HL-60 (cell line): ENCODE results near the gene MYO9B.
A peak's percentile ranks its signal among the peaks of the same experiment; 100 is the strongest.

Source experiments
- DNase-seq, 2 experiments: peaks; one replicate each; pipeline ENCODE4 v3.0.0-alpha.2; 2010 to 2020; ENCODE audit warnings: low read depth in 1 of 2, low spot score in 1 of 2
- H3K27ac ChIP-seq: fragments of 250-450 bp; sonication (Bioruptor Pico); replicated peaks from 2 replicates; pipeline ENCODE4 v1.5.1; 2020; ENCODE audit warnings: mild to moderate bottlenecking, moderate library complexity
- H3K27me3 ChIP-seq: fragments of 250-450 bp; sonication (Bioruptor Pico); 2 replicates; pipeline ENCODE4 v1.5.1; 2021; ENCODE audit warnings: mild to moderate bottlenecking, moderate library complexity; ENCODE audit not compliant: insufficient read depth, poor library complexity, severe bottlenecking
- H3K4me3 ChIP-seq: replicated peaks from 2 replicates; pipeline ENCODE4 v1.5.1; 2011; ENCODE audit warnings: mild to moderate bottlenecking, control low read depth, low read length; ENCODE audit not compliant: insufficient read depth
- GABPA ChIP-seq: IDR thresholded peaks from 2 replicates; pipeline ENCODE4 v1.6.1; 2012; ENCODE audit warnings: low read depth
- POLR2AphosphoS5 ChIP-seq: IDR thresholded peaks from 2 replicates; pipeline ENCODE4 v1.6.1; 2012; ENCODE audit warnings: low read depth
- SPI1 ChIP-seq: IDR thresholded peaks from 2 replicates; pipeline ENCODE4 v1.6.1; 2012; ENCODE audit warnings: low read depth, mild to moderate bottlenecking, borderline replicate concordance
- TF ChIP-seq, protein P1 (sequence below): IDR thresholded peaks from one replicate; pipeline ENCODE4 v1.5.1; 2011; ENCODE audit warnings: low read length, control low read depth, inconsistent platforms; ENCODE audit not compliant: insufficient read depth
- TF ChIP-seq, protein P2 (sequence below): IDR thresholded peaks from 2 replicates; pipeline ENCODE4 v1.6.1; 2012; ENCODE audit warnings: low read depth; ENCODE audit not compliant: insufficient replicate concordance

The MYO9B gene

DNA sequence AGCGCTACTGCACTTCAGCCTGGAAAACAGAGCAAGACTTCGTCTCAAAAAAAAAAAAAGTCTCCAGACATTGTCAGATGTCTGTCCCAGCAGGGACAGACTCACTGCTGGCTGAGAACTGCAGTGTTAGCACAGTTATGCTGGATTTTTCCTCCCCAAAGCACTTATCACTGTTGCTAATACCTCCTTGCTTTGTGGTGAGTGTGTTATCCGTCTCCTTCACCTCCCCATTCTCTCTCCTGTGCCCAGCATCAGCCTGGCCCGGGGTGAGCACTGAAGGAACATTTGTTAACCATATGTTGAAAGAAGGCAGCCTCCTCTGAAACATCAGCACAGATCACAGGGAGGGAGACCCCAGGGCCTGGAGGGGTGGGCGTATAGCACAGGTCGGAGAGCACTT lies 11.3 kb downstream of the MYO9B start:
- Histone ChIP-seq H3K4me3 (no peak overlapping the region), H3K27ac (no peak overlapping the region), H3K27me3 (no peaks in the 10 kb centered on the region)
- TF ChIP-seq SPI1 = no peak
- DNase-seq = no peak

GRCh38 chr19:17088552-17088951 lies 13.0 kb downstream of the MYO9B start:
- TF ChIP-seq, protein P1, sequence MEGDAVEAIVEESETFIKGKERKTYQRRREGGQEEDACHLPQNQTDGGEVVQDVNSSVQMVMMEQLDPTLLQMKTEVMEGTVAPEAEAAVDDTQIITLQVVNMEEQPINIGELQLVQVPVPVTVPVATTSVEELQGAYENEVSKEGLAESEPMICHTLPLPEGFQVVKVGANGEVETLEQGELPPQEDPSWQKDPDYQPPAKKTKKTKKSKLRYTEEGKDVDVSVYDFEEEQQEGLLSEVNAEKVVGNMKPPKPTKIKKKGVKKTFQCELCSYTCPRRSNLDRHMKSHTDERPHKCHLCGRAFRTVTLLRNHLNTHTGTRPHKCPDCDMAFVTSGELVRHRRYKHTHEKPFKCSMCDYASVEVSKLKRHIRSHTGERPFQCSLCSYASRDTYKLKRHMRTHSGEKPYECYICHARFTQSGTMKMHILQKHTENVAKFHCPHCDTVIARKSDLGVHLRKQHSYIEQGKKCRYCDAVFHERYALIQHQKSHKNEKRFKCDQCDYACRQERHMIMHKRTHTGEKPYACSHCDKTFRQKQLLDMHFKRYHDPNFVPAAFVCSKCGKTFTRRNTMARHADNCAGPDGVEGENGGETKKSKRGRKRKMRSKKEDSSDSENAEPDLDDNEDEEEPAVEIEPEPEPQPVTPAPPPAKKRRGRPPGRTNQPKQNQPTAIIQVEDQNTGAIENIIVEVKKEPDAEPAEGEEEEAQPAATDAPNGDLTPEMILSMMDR = no peak
- TF ChIP-seq POLR2AphosphoS5 (no peak), SPI1 (no peak), GABPA (no peak)
- TF ChIP-seq, protein P2, sequence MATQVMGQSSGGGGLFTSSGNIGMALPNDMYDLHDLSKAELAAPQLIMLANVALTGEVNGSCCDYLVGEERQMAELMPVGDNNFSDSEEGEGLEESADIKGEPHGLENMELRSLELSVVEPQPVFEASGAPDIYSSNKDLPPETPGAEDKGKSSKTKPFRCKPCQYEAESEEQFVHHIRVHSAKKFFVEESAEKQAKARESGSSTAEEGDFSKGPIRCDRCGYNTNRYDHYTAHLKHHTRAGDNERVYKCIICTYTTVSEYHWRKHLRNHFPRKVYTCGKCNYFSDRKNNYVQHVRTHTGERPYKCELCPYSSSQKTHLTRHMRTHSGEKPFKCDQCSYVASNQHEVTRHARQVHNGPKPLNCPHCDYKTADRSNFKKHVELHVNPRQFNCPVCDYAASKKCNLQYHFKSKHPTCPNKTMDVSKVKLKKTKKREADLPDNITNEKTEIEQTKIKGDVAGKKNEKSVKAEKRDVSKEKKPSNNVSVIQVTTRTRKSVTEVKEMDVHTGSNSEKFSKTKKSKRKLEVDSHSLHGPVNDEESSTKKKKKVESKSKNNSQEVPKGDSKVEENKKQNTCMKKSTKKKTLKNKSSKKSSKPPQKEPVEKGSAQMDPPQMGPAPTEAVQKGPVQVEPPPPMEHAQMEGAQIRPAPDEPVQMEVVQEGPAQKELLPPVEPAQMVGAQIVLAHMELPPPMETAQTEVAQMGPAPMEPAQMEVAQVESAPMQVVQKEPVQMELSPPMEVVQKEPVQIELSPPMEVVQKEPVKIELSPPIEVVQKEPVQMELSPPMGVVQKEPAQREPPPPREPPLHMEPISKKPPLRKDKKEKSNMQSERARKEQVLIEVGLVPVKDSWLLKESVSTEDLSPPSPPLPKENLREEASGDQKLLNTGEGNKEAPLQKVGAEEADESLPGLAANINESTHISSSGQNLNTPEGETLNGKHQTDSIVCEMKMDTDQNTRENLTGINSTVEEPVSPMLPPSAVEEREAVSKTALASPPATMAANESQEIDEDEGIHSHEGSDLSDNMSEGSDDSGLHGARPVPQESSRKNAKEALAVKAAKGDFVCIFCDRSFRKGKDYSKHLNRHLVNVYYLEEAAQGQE = no peak
- DNase-seq = no peak
- H3K27ac ChIP-seq = no peak overlapping the region
- no peak overlapping the region for H3K4me3 ChIP-seq
- H3K27me3 ChIP-seq = no peaks in the 10 kb centered on the region

DNA sequence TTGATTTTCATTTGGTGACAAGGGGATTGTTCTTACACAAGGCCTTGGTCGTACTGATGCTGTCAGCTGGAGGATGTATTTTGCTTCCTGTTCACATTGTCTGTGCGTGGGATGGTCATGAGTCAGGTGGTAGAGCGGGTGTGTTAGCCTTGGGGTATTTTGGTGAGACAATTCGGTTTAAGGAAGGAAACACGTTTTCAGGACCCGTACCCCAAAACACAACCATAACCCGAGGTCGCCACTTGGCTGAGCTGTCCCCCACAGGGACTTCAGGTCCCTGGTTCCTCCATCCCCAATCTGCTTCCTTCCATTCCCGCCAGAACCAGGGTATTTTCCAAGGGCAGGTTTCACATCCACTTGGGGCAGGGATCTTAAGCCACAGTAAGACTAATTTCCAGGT lies 15.0 kb downstream of the MYO9B start:
- H3K27me3 ChIP-seq = no peaks in the 10 kb centered on the region
- TF ChIP-seq, protein P1 = no peak
- no peak for TF ChIP-seq SPI1
- TF ChIP-seq POLR2AphosphoS5 = peak; percentile 74; the same call in 1 of the 2 replicates
- no peak for TF ChIP-seq GABPA
- TF ChIP-seq, protein P2 = no peak
- DNase-seq = peak in 1 of 2 experiments; percentile 65
- no peak overlapping the region for H3K4me3 ChIP-seq
- peak overlapping the region; percentile 69 for H3K27ac ChIP-seq

DNA sequence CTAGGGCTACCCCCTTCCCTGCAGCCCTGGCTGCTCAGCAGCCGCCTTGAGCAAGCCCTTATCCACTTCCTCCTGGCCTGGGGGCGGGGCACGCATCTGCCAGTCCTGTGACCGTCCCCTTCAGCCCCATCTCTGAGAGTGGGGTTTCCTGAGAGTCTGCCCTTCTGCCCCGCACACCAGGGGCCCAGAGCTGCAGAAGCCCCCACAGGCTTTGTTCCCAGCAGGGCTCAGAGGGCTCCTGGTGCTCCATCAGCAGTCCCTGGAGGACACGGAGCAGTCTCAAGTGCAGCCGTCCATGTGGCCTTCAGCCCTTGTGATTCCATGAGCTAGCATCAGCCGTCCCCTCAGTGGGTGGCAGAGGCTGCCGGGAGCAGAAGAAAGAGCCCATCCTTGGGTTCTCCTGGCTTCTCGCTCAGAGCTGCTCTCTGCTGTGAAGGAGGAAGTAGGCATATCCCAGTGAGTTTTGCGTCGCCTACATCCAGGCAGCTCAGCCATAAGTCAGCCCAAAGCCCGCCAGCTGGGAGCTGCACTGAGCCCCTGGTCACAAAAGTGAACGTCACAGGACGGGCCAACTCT lies 16.3 kb downstream of the MYO9B start:
- Histone ChIP-seq H3K4me3 (0 out of 2 replicates have a peak overlapping the region, but pooled peaks have one; percentile 10), H3K27me3 (no peaks in the 10 kb centered on the region), H3K27ac (peak overlapping the region; percentile 69)
- TF ChIP-seq GABPA = no peak
- no peak; the same call in 1 of the 2 replicates for TF ChIP-seq POLR2AphosphoS5
- TF ChIP-seq, protein P2 = no peak
- TF ChIP-seq, protein P1 = no peak
- peak; percentile 95 for TF ChIP-seq SPI1
- peak; percentile 50 to 89 for DNase-seq
